ENCODE data around the gene SLIT3.

SLIT3 gene

GRCh38 chr5:168887931-168888330 is 413.0 kb downstream of the SLIT3 start:
- no peak for DNase-seq (ENCODE audit: low read depth)

GRCh38 chr5:168886157-168886556 is 414.8 kb downstream of the SLIT3 start:
- no peak for DNase-seq (ENCODE audit: low read depth)

- no peak for DNase-seq (ENCODE audit: low read depth)
Measured at GRCh38 chr5:168885324-168886120, 415.4 kb downstream of the SLIT3 start.

- DNase-seq (ENCODE audit: low read depth), result no peak
Measured at GRCh38 chr5:168883991-168884390, 416.9 kb downstream of the SLIT3 start.

GRCh38 chr5:168883281-168883741 is 417.6 kb downstream of the SLIT3 start:
- no peak for DNase-seq (ENCODE audit: low read depth)

- no peak for DNase-seq (ENCODE audit: low read depth)
Measured at GRCh38 chr5:168882283-168882682, 418.7 kb downstream of the SLIT3 start.

GRCh38 chr5:168881427-168882149 is 419.4 kb downstream of the SLIT3 start:
- no peak for DNase-seq (ENCODE audit: low read depth)

- no peak for DNase-seq (ENCODE audit: low read depth)
Measured at GRCh38 chr5:168879929-168880328, 421.0 kb downstream of the SLIT3 start.

GRCh38 chr5:168879331-168879730 is 421.6 kb downstream of the SLIT3 start:
- no peak for DNase-seq (ENCODE audit: low read depth)

- no peak for DNase-seq (ENCODE audit: low read depth)
Measured at GRCh38 chr5:168878135-168878745, 422.7 kb downstream of the SLIT3 start.

- DNase-seq (ENCODE audit: low read depth), result no peak
Measured at GRCh38 chr5:168877132-168877892, 423.6 kb downstream of the SLIT3 start.

- DNase-seq (ENCODE audit: low read depth), result no peak
Measured at GRCh38 chr5:168876419-168876818, 424.5 kb downstream of the SLIT3 start.

- DNase-seq (ENCODE audit: low read depth), result no peak
Measured at GRCh38 chr5:168875832-168876231, 425.1 kb downstream of the SLIT3 start.

- peak; percentile 6 for DNase-seq (ENCODE audit: low read depth)
Measured at GRCh38 chr5:168874713-168875380, 426.1 kb downstream of the SLIT3 start.

- DNase-seq (ENCODE audit: low read depth), result no peak
Measured at GRCh38 chr5:168872246-168872645, 428.7 kb downstream of the SLIT3 start.

GRCh38 chr5:168870910-168871309 is 430.0 kb downstream of the SLIT3 start:
- no peak for DNase-seq (ENCODE audit: low read depth)

GRCh38 chr5:168869615-168870227 is 431.2 kb downstream of the SLIT3 start:
- DNase-seq (ENCODE audit: low read depth), result no peak

- no peak for DNase-seq (ENCODE audit: low read depth)
Measured at GRCh38 chr5:168867241-168867640, 433.7 kb downstream of the SLIT3 start.

GRCh38 chr5:168865968-168866367 is 435.0 kb downstream of the SLIT3 start:
- no peak for DNase-seq (ENCODE audit: low read depth)

- DNase-seq (ENCODE audit: low read depth), result no peak
Measured at GRCh38 chr5:168863021-168863420, 437.9 kb downstream of the SLIT3 start.

- DNase-seq (ENCODE audit: low read depth), result no peak
Measured at GRCh38 chr5:168860503-168860902, 440.4 kb downstream of the SLIT3 start.

Data from iris pigment epithelial cell (primary cell).